DND-41 (cell line): Measurements from ENCODE around the gene GMPPB.

Source experiments
- EZH2 ChIP-seq: IDR thresholded peaks from 3 replicates; pipeline ENCODE4 v1.6.1; 2012; ENCODE audit warnings: borderline replicate concordance, low read depth, mild to moderate bottlenecking, moderate library complexity, low read length, inconsistent platforms; ENCODE audit not compliant: severe bottlenecking
- TF ChIP-seq, protein P1 (sequence below): IDR thresholded peaks from 2 replicates; pipeline ENCODE4 v1.5.1; 2012; ENCODE audit warnings: borderline replicate concordance, low read length, moderate library complexity, mild to moderate bottlenecking; ENCODE audit not compliant: poor library complexity, severe bottlenecking; ENCODE audit errors: extremely low read depth

DNA sequence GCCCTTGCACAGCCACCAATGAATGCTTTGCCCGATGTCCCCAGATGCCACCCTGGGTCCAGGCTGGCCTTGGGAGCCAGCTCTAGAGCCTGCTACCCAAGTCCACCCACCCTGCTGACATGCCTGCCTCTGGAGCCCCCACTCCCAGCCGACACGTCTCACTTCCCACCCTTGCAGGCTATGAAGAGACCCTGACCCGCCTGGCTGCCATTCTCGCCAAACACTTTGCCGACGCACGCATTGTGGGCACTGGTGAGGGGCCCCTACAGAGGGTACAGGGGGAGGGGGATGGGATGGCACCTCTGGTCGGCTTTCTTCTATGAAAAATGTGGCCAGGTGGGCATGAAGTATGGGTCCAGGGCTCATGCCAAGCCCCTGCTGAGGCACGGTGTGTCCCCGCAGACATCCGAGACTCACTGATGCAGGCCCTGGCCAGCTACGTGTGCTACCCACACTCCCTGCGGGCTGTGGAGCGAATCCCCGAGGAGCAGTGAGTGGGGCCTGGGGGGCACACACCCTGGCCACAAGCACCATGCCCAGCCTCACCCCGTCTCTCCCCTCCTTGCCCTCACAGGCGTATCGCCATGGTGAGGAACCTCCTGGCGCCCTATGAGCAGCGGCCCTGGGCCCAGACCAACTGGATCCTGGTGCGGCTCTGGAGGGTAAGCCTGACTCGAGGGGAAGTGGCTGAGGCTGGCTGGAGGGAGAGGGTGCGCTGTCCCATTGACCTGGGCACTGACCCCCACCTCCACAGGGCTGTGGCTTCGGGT, 10.2 kb downstream of the GMPPB start:
- TF ChIP-seq, protein P1, sequence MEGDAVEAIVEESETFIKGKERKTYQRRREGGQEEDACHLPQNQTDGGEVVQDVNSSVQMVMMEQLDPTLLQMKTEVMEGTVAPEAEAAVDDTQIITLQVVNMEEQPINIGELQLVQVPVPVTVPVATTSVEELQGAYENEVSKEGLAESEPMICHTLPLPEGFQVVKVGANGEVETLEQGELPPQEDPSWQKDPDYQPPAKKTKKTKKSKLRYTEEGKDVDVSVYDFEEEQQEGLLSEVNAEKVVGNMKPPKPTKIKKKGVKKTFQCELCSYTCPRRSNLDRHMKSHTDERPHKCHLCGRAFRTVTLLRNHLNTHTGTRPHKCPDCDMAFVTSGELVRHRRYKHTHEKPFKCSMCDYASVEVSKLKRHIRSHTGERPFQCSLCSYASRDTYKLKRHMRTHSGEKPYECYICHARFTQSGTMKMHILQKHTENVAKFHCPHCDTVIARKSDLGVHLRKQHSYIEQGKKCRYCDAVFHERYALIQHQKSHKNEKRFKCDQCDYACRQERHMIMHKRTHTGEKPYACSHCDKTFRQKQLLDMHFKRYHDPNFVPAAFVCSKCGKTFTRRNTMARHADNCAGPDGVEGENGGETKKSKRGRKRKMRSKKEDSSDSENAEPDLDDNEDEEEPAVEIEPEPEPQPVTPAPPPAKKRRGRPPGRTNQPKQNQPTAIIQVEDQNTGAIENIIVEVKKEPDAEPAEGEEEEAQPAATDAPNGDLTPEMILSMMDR: no peak
- no peak for TF ChIP-seq EZH2
